ENCODE results near the gene OSBPL1A.

DNA sequence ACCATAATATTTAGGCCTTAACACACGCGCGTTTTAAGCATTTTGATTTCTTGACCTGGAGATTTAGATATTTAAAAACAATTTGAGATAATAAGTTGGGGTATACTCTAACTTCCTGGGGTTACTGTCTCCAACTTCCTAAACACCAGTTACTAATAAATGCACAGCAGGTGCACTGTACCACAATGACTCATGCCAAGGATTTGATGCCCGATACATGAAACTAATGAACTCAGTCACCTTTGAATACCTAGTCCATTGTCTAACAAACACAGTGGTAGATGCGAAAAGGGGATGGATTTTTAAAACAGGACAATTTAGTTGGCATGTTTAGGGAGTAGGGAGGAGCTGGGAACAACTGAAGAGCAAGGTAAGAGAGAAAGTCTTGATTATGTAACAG lies 237.5 kb downstream of the OSBPL1A start:
- TF ChIP-seq CTCF (IDR thresholded peaks at IDR 0.05) (no peak), HOXA7 (CRISPR knock-in tag; IDR thresholded peaks at IDR 0.05) (no peak), JUN (IDR thresholded peaks at IDR 0.05) (no peak)
- TF ChIP-seq, protein P1, sequence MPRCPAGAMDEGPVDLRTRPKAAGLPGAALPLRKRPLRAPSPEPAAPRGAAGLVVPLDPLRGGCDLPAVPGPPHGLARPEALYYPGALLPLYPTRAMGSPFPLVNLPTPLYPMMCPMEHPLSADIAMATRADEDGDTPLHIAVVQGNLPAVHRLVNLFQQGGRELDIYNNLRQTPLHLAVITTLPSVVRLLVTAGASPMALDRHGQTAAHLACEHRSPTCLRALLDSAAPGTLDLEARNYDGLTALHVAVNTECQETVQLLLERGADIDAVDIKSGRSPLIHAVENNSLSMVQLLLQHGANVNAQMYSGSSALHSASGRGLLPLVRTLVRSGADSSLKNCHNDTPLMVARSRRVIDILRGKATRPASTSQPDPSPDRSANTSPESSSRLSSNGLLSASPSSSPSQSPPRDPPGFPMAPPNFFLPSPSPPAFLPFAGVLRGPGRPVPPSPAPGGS (IDR thresholded peaks at IDR 0.05): no peak
- TF ChIP-seq, protein P2, sequence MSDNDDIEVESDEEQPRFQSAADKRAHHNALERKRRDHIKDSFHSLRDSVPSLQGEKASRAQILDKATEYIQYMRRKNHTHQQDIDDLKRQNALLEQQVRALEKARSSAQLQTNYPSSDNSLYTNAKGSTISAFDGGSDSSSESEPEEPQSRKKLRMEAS (IDR thresholded peaks at IDR 0.05): no peak
